A673 (cell line): ENCODE data around the gene TSPAN15. TPM values are rescaled to one million over a fixed set of nuclear protein-coding genes. Genes with fewer than 3 reads are reported as not detected.

Experiments used
- BruUV-seq: library from RNA; stranded (reverse); fragments of 400-500 nt; replicated peaks from 2 replicates; lab custom pipeline; 2021; lab: Mats Ljungman, UMichigan
- CTCF ChIA-PET: fragments of 300-600 bp; sonication (Branson Sonifier 250); formaldehyde crosslinking; loops from one replicate; lab custom pipeline; 2022; ENCODE audit warnings: antibody characterized with exemption; lab: Charles Lee
- POLR2A ChIA-PET: fragments of 300-600 bp; sonication (Branson Sonifier 250); formaldehyde crosslinking; loops from one replicate; lab custom pipeline; 2022; ENCODE audit warnings: antibody characterized with exemption; ENCODE audit not compliant: low non-redundant PET; lab: Charles Lee
- DNase-seq: peaks from one replicate; pipeline ENCODE4 v3.0.0-alpha.2; 2015; ENCODE audit warnings: low spot score
- H3K27ac ChIP-seq: fragments of 200-600 bp; sonication (generic); 2 replicates; pipeline ENCODE4 v1.5.1; 2016; ENCODE audit warnings: mixed run types, low read depth, mild to moderate bottlenecking, mixed read lengths, antibody characterized with exemption, low read length; ENCODE audit not compliant: poor library complexity, severe bottlenecking
- H3K27me3 ChIP-seq: fragments of 200-600 bp; sonication (generic); replicated peaks from 2 replicates; pipeline ENCODE4 v1.6.1; 2017; ENCODE audit warnings: mixed run types, low read depth, mild to moderate bottlenecking, mixed read lengths, antibody characterized with exemption, low read length; ENCODE audit not compliant: insufficient read depth, poor library complexity
- H3K36me3 ChIP-seq: fragments of 200-600 bp; sonication (generic); 2 replicates; pipeline ENCODE4 v1.6.1; 2016; ENCODE audit warnings: mixed run types, mild to moderate bottlenecking, mixed read lengths, antibody characterized with exemption, low read length; ENCODE audit not compliant: insufficient read depth, poor library complexity, severe bottlenecking
- H3K4me1 ChIP-seq: fragments of 200-600 bp; sonication (generic); 2 replicates; pipeline ENCODE4 v1.6.1; 2017; ENCODE audit warnings: mixed run types, mild to moderate bottlenecking, mixed read lengths, antibody characterized with exemption, low read length; ENCODE audit not compliant: insufficient read depth, poor library complexity, severe bottlenecking
- H3K4me3 ChIP-seq: fragments of 200-600 bp; sonication (generic); 2 replicates; pipeline ENCODE4 v1.5.1; 2016; ENCODE audit warnings: low read depth, mixed run types, mild to moderate bottlenecking, mixed read lengths, low read length; ENCODE audit not compliant: poor library complexity, severe bottlenecking
- H3K9me3 ChIP-seq: fragments of 200-600 bp; sonication (generic); 2 replicates; pipeline ENCODE4 v1.6.1; 2016; ENCODE audit warnings: mixed run types, low read depth, mild to moderate bottlenecking, mixed read lengths, antibody characterized with exemption, low read length; ENCODE audit not compliant: poor library complexity, severe bottlenecking
- CTCF ChIP-seq: fragments of 300-800, 200-600 bp; sonication (generic); conservative IDR thresholded peaks from 2 replicates; pipeline ENCODE4 v1.5.1; 2017; ENCODE audit warnings: low read depth, mild to moderate bottlenecking, antibody characterized with exemption, low read length, moderate library complexity, mixed read lengths
- EZH2 ChIP-seq: fragments of 200-600 bp; sonication (generic); IDR thresholded peaks from 2 replicates; pipeline ENCODE4 v1.6.1; 2017; ENCODE audit warnings: borderline replicate concordance, low read depth, mild to moderate bottlenecking, mixed read lengths, antibody characterized with exemption, low read length; ENCODE audit not compliant: poor library complexity, severe bottlenecking
- intact Hi-C: fragments of 100-400 bp; cut with micrococcal nuclease; formaldehyde crosslinking; loops from one replicate; pipeline ENCODE4 v1.10.0; 2022; ENCODE audit not compliant: unreplicated experiment
- total RNA-seq: library from RNA; stranded (reverse); gene quantifications from 2 replicates; pipeline ENCODE4 v1.2.3, GENCODE V29; 2021

Gene TSPAN15
- total RNA-seq, 1 experiment from 2014 or later: 2.1 TPM

GRCh38 chr10:69455006-69455763 lies 3.9 kb downstream of the TSPAN15 start:
- H3K27ac ChIP-seq: no peak overlapping the region
- no TSS peak for BruUV-seq
- CTCF ChIA-PET: no interaction called here

GRCh38 chr10:69456880-69457693 lies 5.8 kb downstream of the TSPAN15 start:
- no peak for DNase-seq
- intact Hi-C loops: no loop called here
- ChIA-PET POLR2A (no interaction called here), CTCF (no interaction called here)
- TF ChIP-seq EZH2 (no peak), CTCF (no peak)
- Histone ChIP-seq H3K4me3 (no peak overlapping the region), H3K27ac (no peak overlapping the region), H3K36me3 (no peaks in the 10 kb centered on the region), H3K27me3 (no peaks in the 10 kb centered on the region), H3K9me3 (no peaks in the 10 kb centered on the region), H3K4me1 (peaks cover 3% of the 10 kb centered on the region)
- no TSS peak for BruUV-seq

More at GRCh38 chr10:69455006-69455763, 3.9 kb downstream of the TSPAN15 start:
- TF ChIP-seq CTCF: no peak
- TF ChIP-seq EZH2: no peak
- intact Hi-C loops: no loop called here
- Histone ChIP-seq H3K4me1 (peaks cover 9% of the 10 kb centered on the region), H3K9me3 (no peaks in the 10 kb centered on the region), H3K27me3 (no peaks in the 10 kb centered on the region), H3K36me3 (no peaks in the 10 kb centered on the region), H3K4me3 (no peak overlapping the region)
- POLR2A ChIA-PET: no interaction called here
- DNase-seq: no peak

- Histone ChIP-seq H3K27ac (no peak overlapping the region), H3K27me3 (no peaks in the 10 kb centered on the region), H3K9me3 (no peaks in the 10 kb centered on the region), H3K36me3 (no peaks in the 10 kb centered on the region), H3K4me3 (no peak overlapping the region), H3K4me1 (no peaks in the 10 kb centered on the region)
- DNase-seq: no peak
- TF ChIP-seq CTCF: no peak
- TF ChIP-seq EZH2: no peak
- ChIA-PET POLR2A (no interaction called here), CTCF (no interaction called here)
- no TSS peak for BruUV-seq
- intact Hi-C loops: no loop called here
Observed at GRCh38 chr10:69457771-69458237, 6.5 kb downstream of the TSPAN15 start.
